ENCODE data around the gene SLC9C1.

The SLC9C1 gene

DNA sequence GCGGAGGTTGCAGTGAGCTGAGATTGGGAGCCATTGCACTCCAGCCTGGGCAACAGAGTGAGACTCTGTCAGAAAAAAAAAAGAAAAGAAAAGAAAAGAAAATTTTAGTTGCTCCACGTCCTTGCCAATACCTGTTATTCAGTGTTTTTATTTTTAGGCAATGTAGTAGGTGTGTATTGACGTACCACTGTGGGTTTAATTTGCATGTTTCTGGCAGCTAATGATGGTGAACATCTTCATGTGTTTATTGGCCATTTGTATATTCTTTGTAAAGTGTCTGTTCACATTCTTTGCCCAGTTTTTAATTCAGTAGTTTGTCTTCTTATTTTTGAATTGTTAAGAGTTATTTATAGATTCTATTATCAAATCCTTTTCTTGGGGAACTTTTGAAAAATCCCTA lies 122.9 kb downstream of the SLC9C1 start:
- TF ChIP-seq, protein P1, sequence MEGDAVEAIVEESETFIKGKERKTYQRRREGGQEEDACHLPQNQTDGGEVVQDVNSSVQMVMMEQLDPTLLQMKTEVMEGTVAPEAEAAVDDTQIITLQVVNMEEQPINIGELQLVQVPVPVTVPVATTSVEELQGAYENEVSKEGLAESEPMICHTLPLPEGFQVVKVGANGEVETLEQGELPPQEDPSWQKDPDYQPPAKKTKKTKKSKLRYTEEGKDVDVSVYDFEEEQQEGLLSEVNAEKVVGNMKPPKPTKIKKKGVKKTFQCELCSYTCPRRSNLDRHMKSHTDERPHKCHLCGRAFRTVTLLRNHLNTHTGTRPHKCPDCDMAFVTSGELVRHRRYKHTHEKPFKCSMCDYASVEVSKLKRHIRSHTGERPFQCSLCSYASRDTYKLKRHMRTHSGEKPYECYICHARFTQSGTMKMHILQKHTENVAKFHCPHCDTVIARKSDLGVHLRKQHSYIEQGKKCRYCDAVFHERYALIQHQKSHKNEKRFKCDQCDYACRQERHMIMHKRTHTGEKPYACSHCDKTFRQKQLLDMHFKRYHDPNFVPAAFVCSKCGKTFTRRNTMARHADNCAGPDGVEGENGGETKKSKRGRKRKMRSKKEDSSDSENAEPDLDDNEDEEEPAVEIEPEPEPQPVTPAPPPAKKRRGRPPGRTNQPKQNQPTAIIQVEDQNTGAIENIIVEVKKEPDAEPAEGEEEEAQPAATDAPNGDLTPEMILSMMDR (IDR thresholded peaks at IDR 0.05): no peak

DNA sequence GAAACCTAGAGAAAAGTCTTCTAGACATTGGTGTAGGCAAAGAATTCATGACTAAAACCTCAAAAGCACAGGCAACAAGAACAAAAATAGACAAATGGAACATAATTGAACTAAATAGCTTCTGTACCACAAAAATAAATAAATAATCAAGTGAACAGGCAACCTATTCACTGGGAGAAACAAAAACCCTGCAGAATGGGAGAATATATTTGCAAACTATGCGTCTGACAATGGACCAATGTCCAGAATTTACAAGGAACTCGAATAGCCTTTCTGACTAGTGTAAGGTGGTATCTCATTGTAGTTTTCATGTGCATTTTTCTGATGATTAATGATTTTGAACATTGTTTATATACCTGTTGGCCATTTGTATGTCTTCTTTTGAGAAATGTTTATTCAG lies 124.0 kb downstream of the SLC9C1 start:
- TF ChIP-seq, protein P1 (IDR thresholded peaks at IDR 0.05): no peak

DNA sequence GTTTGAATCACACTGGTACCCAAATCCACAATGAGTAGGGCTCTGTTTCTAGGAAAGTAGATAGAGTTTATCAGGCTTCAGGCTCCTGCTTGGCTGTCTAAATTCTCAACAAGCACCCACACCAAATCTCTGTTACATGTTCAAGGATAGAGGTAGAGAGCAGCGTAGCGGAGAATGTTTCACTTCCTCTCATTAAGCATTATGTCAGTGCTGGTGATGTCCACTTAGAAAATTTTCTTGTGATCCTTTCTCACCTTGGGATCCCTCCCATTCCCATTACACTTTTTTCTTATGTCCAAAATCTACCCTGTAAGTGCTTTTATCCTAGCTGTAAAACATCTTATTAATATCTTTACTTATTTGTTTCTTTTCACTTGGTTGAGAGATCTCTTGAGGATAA lies 126.3 kb downstream of the SLC9C1 start:
- TF ChIP-seq, protein P1 (IDR thresholded peaks at IDR 0.05): no peak

DNA sequence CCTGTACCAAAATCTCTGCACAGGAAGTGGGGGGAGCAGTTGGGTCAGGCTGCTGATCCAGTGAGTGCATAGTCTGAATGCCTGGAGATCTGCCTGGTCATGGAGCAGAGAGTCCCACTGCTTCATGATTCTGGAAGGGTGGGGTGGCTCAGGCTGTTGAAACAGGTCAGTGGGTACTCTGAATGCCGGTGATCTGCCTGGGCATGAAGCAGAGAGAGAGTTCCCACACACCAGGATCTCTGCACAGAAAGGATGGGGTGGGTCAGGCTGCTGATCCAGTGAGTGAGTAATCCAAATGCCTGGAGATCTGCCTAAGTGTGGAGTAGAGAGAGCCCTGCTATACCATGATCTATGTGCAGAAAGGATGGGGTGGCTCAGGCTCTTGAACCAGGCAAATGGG lies 144.9 kb downstream of the SLC9C1 start:
- TF ChIP-seq, protein P1 (IDR thresholded peaks at IDR 0.05): no peak

DNA sequence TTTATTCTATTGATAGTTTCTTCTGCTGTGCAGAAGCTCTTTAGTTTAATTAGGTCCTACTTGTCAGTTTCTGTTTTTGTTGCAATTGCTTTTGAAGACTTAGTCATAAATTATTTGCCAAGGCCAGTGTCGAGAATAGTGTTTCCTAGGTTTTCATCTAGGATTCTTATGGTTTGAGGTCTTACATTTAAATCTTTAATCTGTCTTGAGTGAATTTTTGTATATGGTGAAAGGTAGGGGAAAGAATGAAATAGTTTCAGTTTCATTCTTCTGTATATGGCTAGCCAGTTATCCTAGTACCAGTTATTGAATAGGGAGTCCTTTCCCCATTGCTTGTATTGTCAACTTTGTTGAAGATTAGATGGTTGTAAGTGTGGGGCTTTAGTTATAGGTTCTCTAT lies 150.3 kb downstream of the SLC9C1 start:
- TF ChIP-seq, protein P1 (IDR thresholded peaks at IDR 0.05): no peak

DNA sequence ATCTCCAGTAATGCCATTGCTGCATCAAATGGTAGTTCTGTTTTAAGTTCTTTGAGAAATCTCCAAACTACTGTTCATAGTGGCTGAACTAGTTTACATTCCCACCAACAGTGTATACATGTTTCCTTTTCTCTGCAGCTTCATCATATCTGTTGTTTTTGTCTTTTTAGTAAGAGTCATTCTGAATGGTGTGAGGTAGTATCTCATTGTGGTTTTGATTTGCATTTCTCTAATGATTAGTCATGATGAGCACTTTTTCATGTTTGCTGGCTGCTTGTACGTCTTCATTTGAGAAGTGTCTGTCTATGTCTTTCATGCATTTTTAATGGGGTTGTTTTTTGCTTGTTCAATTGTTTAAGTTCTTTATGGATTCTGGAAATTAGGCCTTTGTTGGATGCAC lies 150.8 kb downstream of the SLC9C1 start:
- TF ChIP-seq, protein P1 (IDR thresholded peaks at IDR 0.05): no peak

DNA sequence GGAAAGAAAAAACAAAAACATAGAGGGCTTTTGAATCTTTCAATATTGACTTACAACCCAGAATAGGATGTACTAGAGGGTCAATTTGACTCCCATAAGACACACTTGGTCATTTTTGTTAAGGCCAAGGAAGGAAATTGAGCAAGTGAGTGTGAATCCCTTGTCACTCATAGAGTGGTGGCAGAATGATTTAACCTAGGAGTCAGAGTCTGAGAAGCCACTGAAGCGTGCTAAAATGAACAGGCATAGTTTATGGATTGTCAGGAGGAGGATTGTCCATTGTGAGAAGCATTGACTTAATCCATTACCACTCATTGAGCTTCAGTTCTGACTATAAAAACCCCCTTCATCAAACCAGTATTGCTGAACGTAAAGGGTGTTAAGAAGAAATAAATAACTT lies 152.7 kb downstream of the SLC9C1 start:
- TF ChIP-seq, protein P1 (IDR thresholded peaks at IDR 0.05): no peak

DNA sequence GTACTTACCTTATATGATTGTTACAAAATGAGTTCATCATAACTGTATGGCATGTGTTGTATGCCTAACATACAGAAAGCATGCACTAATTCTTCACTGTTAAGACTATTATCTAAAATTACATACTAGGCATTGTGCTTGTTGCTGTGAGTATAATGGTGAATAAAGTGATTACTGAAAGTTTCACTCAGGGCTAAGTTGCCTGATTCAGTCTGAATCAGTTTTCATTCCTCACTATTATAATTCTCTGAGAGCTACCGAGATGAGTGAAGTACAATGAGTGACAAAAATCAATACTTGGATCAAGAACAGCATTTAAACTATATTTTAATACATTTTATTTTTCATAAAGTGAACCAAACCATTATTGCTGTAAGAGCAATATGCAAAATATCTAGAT lies 153.4 kb downstream of the SLC9C1 start:
- TF ChIP-seq, protein P1 (IDR thresholded peaks at IDR 0.05): no peak

Measured in LNCAP (cell line).